GM13977 (cell line): Measurements from ENCODE around the gene MEX3A.
"Not testable (repeated sequence)": the region's sequence is repeated elsewhere in the genome, so short reads cannot be mapped to it uniquely, and the experiment has no call there.

Source experiments
- DNase-seq: peaks from one replicate; pipeline ENCODE4 v3.0.0; 2012; ENCODE audit warnings: low spot score
- in situ Hi-C: fragments of 300-500 bp; cut with MboI; formaldehyde crosslinking; loops from one replicate; pipeline ENCODE4 v1.12.0; 2022; ENCODE audit warnings: low sequenced_read_pairs, low pct_unique_long_range_greater_than_20kb, mixed read lengths, inconsistent platforms; ENCODE audit not compliant: unreplicated experiment
- TF ChIP-seq, protein P1 (sequence below): IDR thresholded peaks from 2 replicates; pipeline ENCODE4 v1.5.1; 2012; ENCODE audit warnings: mild to moderate bottlenecking, control low read depth; ENCODE audit not compliant: insufficient read depth; ENCODE audit errors: extremely low read depth, missing control alignments

MEX3A gene

DNA sequence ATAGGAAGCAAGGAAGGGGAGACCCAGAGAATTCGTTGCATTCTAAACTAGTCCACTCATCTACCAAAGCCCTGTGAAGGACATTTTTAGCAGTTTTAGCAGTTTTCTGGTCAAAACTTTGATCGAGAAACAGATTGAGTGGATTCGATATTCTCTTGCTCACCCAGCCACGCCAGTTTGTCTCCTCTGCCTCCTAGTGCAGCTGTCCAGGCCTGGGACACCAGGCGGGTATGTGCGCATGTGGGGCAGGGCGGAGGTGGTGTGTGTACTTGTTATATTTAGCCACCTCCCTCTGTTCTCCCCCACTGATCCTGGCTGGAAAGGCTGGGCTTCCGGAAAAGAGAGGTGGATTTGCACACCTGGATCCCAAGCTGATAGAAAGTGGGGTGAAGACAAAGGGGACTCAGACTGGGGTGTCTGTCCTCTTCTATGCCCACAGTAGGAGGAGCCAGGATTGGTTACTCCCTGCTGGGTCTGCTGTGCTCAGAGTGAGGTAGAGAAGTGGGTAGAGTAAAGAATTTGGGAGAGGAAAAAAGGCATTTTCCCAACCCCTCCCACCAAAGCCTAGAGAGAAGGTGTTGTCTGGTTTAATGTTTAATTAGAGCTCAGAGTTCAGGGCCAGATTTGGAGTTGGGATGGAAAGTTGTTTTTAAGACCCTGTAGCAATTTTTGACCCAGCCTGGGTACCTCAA, 36.1 kb upstream of the MEX3A start:
- in situ Hi-C loops: no loop called here
- TF ChIP-seq, protein P1, sequence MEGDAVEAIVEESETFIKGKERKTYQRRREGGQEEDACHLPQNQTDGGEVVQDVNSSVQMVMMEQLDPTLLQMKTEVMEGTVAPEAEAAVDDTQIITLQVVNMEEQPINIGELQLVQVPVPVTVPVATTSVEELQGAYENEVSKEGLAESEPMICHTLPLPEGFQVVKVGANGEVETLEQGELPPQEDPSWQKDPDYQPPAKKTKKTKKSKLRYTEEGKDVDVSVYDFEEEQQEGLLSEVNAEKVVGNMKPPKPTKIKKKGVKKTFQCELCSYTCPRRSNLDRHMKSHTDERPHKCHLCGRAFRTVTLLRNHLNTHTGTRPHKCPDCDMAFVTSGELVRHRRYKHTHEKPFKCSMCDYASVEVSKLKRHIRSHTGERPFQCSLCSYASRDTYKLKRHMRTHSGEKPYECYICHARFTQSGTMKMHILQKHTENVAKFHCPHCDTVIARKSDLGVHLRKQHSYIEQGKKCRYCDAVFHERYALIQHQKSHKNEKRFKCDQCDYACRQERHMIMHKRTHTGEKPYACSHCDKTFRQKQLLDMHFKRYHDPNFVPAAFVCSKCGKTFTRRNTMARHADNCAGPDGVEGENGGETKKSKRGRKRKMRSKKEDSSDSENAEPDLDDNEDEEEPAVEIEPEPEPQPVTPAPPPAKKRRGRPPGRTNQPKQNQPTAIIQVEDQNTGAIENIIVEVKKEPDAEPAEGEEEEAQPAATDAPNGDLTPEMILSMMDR: no peak
- no peak for DNase-seq

DNA sequence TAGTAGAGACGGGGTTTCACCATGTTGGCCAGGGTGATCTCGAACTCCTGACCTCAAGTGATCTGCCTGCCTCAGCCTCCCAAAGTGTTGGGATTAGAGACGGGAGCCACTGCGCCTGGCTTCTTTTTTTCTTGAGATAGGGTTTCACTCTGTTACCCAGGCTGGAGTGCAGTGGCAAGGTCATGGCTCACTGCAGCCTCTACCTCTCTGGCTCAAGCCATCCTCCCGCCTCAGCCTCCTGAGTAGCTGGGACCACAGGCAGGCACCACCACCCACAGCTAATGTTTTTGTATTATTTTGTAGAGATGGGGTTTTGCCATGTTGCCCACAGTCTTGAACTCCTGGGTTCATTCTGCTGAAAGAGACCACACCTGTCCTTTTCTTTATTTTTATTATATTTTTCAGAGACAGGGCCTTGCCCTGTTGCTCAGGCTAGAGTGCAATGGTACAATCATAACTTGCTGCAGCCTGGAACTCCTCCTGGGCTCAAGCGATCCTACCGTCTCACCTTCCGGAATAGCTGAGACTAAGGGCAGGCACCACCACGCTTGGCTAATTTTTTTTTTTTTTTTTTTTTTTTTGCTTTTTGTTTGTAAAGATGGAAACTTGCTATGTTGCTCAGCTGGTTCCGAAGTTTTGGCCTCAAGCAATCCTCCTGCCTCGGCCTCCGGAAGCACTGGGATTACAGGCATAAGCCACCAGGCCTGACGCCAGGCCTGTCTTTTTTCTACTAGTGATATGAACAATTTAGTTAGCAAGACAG, 35.3 kb upstream of the MEX3A start:
- in situ Hi-C loops: no loop called here
- TF ChIP-seq, protein P1: no peak
- no peak for DNase-seq

DNA sequence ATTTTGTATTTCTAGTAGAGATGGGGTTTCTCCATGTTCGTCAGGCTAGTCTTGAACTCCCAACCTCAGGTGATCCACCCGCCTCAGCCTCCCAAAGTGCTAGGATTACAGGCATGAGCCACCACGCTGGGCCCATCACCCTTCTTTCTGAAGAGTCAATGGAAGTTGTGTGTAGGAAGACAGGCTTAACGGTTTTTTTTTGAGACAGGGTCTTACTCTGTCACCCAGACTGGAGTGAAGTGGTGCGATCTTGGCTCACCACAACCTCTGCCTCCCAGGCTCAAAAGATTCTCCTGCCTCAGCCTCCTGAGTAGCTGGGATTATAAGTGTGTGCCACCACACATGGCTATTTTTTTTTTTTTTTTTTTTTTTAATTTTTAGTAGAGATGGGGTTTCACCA, 34.5 kb upstream of the MEX3A start:
- DNase-seq, in situ Hi-C loops: not testable (repeated sequence)

DNA sequence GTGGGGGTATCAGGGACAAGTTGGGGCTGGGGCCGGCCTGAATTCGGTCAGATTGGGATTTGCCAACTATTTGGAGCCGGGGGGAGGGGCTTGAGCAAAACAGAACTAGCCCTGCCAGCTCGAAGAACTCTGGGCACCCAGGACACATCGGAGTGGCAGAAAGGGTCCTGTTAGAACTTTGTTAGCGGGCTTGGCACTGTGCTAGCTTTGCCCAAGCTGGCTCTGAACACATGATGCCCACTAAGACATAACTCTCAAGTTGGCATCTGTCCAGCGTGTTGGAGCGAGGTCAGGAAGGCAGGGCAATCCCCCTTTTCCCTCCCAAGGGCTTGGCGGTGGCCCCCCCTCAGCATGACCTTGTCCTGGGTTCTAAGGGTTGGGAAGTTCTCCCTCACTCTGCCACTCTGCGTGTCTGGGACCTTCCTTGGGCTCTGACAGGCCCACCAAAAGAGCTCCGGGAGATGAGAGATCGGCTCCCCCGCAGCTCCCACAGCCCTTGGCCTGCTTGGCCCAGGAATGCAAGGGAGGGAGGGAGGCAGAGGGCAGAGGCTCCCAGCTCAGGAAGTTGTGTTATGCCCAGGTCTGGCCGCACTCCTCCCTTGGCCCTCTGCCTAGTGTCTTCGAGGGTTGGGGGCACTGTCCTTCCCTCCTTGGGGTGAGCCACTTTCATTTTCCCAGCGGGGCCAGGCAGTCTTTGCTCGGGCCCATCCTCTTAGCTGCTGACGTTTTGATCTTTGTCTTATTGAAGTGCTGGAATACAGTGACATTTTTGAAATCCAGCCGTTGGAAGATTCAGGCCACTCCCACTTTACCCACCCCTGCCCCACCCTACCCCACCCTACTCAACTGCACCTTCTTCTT, 33.5 kb upstream of the MEX3A start:
- in situ Hi-C loops: no loop called here
- TF ChIP-seq, protein P1: no peak
- no peak for DNase-seq

DNA sequence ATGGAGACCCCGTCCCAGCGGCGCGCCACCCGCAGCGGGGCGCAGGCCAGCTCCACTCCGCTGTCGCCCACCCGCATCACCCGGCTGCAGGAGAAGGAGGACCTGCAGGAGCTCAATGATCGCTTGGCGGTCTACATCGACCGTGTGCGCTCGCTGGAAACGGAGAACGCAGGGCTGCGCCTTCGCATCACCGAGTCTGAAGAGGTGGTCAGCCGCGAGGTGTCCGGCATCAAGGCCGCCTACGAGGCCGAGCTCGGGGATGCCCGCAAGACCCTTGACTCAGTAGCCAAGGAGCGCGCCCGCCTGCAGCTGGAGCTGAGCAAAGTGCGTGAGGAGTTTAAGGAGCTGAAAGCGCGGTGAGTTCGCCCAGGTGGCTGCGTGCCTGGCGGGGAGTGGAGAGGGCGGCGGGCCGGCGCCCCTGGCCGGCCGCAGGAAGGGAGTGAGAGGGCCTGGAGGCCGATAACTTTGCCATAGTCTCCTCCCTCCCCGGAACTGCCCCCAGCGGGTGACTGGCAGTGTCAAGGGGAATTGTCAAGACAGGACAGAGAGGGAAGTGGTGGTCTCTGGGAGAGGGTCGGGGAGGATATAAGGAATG, 32.8 kb upstream of the MEX3A start:
- TF ChIP-seq, protein P1: no peak
- DNase-seq: peak; percentile 55
- in situ Hi-C loops: no loop called here

DNA sequence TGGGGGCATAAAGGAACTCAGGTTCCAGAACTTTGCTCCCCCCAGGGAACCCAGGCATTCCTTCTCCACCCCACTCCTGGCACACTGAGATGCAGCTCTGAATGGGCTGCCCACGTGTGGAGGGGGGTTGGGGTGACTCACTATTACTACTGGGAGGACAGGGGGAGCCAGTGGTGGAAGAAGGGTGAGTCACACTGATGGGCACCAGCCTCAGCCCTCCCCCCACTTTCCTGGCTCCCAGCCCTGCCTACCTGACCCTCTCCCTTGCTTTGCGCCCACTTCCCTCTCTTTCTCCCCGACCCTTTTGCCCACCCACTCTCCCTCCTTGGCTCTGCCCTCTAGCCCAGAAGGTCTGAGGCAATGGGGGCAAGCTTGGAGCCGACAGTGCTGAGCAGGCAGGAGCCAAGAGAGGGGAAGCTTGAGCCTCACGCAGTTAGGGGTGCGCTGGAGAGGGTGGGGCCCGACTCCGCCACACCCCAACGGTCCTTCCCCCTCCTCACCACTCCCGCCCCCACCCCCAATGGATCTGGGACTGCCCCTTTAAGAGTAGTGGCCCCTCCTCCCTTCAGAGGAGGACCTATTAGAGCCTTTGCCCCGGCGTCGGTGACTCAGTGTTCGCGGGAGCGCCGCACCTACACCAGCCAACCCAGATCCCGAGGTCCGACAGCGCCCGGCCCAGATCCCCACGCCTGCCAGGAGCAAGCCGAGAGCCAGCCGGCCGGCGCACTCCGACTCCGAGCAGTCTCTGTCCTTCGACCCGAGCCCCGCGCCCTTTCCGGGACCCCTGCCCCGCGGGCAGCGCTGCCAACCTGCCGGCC, 32.0 kb upstream of the MEX3A start, which contains the start of gene LMNA:
TSS of gene LMNA (plus strand) at position 611 of the 818 bp plus-strand sequence. CDS start 208 bp downstream, outside the sequence.
- TF ChIP-seq, protein P1: no peak
- DNase-seq: peak; percentile 85
- in situ Hi-C loops: no loop called here
